ENCODE measurements around the gene ZNF414.

- TF ChIP-seq, protein P1, sequence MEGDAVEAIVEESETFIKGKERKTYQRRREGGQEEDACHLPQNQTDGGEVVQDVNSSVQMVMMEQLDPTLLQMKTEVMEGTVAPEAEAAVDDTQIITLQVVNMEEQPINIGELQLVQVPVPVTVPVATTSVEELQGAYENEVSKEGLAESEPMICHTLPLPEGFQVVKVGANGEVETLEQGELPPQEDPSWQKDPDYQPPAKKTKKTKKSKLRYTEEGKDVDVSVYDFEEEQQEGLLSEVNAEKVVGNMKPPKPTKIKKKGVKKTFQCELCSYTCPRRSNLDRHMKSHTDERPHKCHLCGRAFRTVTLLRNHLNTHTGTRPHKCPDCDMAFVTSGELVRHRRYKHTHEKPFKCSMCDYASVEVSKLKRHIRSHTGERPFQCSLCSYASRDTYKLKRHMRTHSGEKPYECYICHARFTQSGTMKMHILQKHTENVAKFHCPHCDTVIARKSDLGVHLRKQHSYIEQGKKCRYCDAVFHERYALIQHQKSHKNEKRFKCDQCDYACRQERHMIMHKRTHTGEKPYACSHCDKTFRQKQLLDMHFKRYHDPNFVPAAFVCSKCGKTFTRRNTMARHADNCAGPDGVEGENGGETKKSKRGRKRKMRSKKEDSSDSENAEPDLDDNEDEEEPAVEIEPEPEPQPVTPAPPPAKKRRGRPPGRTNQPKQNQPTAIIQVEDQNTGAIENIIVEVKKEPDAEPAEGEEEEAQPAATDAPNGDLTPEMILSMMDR (IDR thresholded peaks at IDR 0.05) = no peak
- no peak for TF ChIP-seq POLR2A (IDR thresholded peaks at IDR 0.05)
These were observed 38.8 kb upstream of the ZNF414 start for GRCh38 chr19:8552810-8553209.
